ENCODE measurements around the gene LTN1.
"Not testable (repeated sequence)": the region's sequence is repeated elsewhere in the genome, so short reads cannot be mapped to it uniquely, and the experiment has no call there.

DNA sequence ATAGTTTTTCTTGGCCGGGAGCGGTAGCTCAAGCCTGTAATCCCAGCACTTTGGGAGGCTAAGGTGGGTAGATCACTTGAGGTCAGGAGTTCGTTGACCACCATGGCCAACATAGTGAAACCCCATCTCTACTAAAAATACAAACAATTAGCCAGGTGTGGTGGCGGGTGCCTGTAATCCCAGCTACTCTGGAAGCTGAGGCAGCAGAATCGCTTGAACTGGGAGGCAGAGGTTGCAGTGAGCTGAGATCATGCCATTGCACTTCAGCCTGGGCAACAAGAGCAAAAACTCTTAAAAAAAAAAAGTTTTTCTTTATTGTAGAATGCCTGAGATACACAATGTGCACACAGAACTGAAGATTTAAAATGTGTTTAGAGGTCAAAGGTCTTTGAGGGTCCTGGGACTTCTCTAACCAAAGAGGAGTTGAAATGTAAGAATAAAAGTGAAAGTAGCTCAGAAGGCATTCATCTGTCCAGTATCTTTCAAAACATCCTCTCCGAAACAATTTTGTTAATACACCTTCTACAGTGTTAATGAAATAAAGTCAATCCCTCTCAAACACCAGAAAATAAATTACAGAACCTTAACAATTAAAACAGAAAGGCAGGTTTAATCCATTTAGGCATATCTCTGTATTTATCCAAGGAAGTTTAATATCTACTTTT, 60.8 kb downstream of the LTN1 start:
- not testable (repeated sequence) for TF ChIP-seq POLR2A (IDR thresholded peaks at IDR 0.05; ENCODE audit: low read length); GATA1 (IDR thresholded peaks at IDR 0.05; ENCODE audit: low read depth, low read length)
